ENCODE measurements around the gene FOXP1.

DNA sequence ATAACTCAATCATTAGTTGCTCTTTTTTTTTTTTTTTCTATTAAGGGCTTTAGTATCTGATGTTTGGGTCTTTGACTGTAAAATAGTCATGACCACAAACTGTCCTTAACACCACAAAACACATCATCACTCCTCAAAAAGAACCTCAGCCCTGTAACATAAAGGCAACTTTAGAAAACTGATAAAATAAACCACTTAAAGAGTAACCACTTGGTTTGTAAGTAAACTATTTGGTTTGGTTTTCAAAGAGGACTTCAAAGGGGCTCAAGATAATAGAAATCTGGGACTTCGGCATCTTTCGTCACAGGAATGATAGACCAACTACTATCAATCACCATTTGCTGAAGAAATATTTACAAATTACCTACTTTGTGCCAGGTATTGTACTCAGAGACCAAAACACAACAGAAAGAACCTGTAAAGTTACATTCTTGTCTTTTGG is 167.8 kb downstream of the FOXP1 start:
- TF ChIP-seq, protein P1, sequence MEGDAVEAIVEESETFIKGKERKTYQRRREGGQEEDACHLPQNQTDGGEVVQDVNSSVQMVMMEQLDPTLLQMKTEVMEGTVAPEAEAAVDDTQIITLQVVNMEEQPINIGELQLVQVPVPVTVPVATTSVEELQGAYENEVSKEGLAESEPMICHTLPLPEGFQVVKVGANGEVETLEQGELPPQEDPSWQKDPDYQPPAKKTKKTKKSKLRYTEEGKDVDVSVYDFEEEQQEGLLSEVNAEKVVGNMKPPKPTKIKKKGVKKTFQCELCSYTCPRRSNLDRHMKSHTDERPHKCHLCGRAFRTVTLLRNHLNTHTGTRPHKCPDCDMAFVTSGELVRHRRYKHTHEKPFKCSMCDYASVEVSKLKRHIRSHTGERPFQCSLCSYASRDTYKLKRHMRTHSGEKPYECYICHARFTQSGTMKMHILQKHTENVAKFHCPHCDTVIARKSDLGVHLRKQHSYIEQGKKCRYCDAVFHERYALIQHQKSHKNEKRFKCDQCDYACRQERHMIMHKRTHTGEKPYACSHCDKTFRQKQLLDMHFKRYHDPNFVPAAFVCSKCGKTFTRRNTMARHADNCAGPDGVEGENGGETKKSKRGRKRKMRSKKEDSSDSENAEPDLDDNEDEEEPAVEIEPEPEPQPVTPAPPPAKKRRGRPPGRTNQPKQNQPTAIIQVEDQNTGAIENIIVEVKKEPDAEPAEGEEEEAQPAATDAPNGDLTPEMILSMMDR (IDR thresholded peaks at IDR 0.05; ENCODE audit: low read depth, low read length) = no peak
- TF ChIP-seq EZH2phosphoT487 (IDR thresholded peaks at IDR 0.05; ENCODE audit: low read depth) = no peak

Data from OCI-LY3 (cell line).